K562 (cell line): Measurements from ENCODE around the gene FRMD4A. TPM values are rescaled to one million over a fixed set of nuclear protein-coding genes. Genes with fewer than 3 reads are reported as not detected.
A peak's percentile ranks its signal among the peaks of the same experiment; 100 is the strongest.

Experiments used
- ATAC-seq: fragments of 200-7000 bp; cut with Tn5 transposase; 3 replicates; pipeline ENCODE4 v1.9.1; 2020; ENCODE audit warnings: moderate library complexity
- BruUV-seq: library from RNA; stranded (reverse); fragments of 400-500 nt; replicated peaks from 2 replicates; lab custom pipeline; 2021; lab: Mats Ljungman, UMichigan
- CTCF ChIA-PET: fragments of 300-600 bp; formaldehyde crosslinking; extraction: SDS; loops from one replicate; lab custom pipeline; 2021; ENCODE audit warnings: low intra/inter-chr PET ratio; lab: Yijun Ruan, JAX
- POLR2A ChIA-PET: fragments of 300-600, 350-650 bp; sonication (Branson Sonifier 250); formaldehyde crosslinking; extraction: SDS; loops from one replicate; lab custom pipeline; 2021; ENCODE audit warnings: antibody characterized with exemption, inconsistent platforms; lab: Yijun Ruan, JAX
- DNase-seq, 4 experiments: peaks; one replicate each; pipeline versions ENCODE4 v3.0.0 to v3.0.0-alpha.2; 2011 to 2018; ENCODE audit warnings: low spot score in 3 of 4, mixed read lengths in 3 of 4; ENCODE audit errors: extremely low read depth in 1 of 4
- FAIRE-seq: peaks from 2 replicates; lab custom pipeline; 2011; peaks lifted over from hg19 to GRCh38; lab: Jason Lieb, UNC
- H2AFZ ChIP-seq: 2 replicates; pipeline ENCODE4 v1.6.0; 2011; ENCODE audit warnings: low read depth, low read length, control low read depth, inconsistent platforms
- H3K27ac ChIP-seq: fragments of 200-600 bp; 3 replicates; pipeline ENCODE4 v1.8.0; 2011; ENCODE audit warnings: low read depth, mild to moderate bottlenecking, control low read depth, inconsistent platforms, low read length, moderate library complexity, mixed read lengths; ENCODE audit errors: extremely low read depth
- H3K27me3 ChIP-seq, 2 experiments: fragments of 300-600 bp in 1 of 2; 2 replicates in 1 of 2; 3 replicates in 1 of 2; pipeline versions ENCODE4 v1.6.0 to v1.8.0; 2011; ENCODE audit warnings: inconsistent platforms in 2 of 2, low read length in 2 of 2, mild to moderate bottlenecking in 1 of 2, mixed read lengths in 1 of 2, moderate library complexity in 1 of 2; ENCODE audit not compliant: control insufficient read depth in 2 of 2, insufficient read depth in 2 of 2
- H3K36me3 ChIP-seq: fragments of 300-600 bp; 3 replicates; pipeline ENCODE4 v1.8.0; 2011; ENCODE audit warnings: mild to moderate bottlenecking, low read length, inconsistent platforms; ENCODE audit not compliant: control insufficient read depth, insufficient read depth
- H3K4me1 ChIP-seq, 2 experiments: fragments of 200-600 bp in 1 of 2; replicated peaks in 1 of 2; 2 replicates in 1 of 2; 3 replicates in 1 of 2; pipeline versions ENCODE4 v1.5.1 to v1.8.0; 2011; ENCODE audit warnings: inconsistent platforms in 2 of 2, low read length in 2 of 2, mild to moderate bottlenecking in 1 of 2, mixed read lengths in 1 of 2, moderate library complexity in 1 of 2; ENCODE audit not compliant: control insufficient read depth in 2 of 2, insufficient read depth in 2 of 2
- H3K4me2 ChIP-seq: 2 replicates; pipeline ENCODE4 v1.6.1; 2011; ENCODE audit warnings: low read length, control low read depth, inconsistent platforms, mixed read lengths; ENCODE audit not compliant: insufficient read depth
- H3K4me3 ChIP-seq: fragments of 200-600 bp; sonication (generic), shearing (Covaris generic); 2 replicates; pipeline ENCODE4 v1.5.1; 2016; ENCODE audit warnings: control low read depth, inconsistent platforms
- H3K79me2 ChIP-seq: fragments of 200-600 bp; 3 replicates; pipeline ENCODE4 v1.8.0; 2011; ENCODE audit warnings: low read length, inconsistent platforms; ENCODE audit not compliant: control insufficient read depth, insufficient read depth
- H3K9ac ChIP-seq, 2 experiments: 2 replicates each; pipeline versions ENCODE4 v1.6.0 to v1.6.1; 2011; ENCODE audit warnings: low read depth in 2 of 2, low read length in 2 of 2, control low read depth in 1 of 2, inconsistent platforms in 1 of 2, mild to moderate bottlenecking in 1 of 2, mixed read lengths in 1 of 2; ENCODE audit not compliant: insufficient read depth in 1 of 2
- H3K9me1 ChIP-seq: one replicate; pipeline ENCODE4 v1.6.0; 2011; ENCODE audit warnings: inconsistent platforms, mild to moderate bottlenecking, low read length, moderate library complexity; ENCODE audit not compliant: control insufficient read depth, insufficient read depth
- H3K9me3 ChIP-seq: replicated peaks from 2 replicates; pipeline ENCODE4 v1.5.1; 2011; ENCODE audit warnings: low read depth, low read length, inconsistent platforms; ENCODE audit not compliant: control insufficient read depth, insufficient read depth
- H4K20me1 ChIP-seq: replicated peaks from 2 replicates; pipeline ENCODE4 v1.6.1; 2011; ENCODE audit warnings: low read length, inconsistent platforms, mixed read lengths; ENCODE audit not compliant: control insufficient read depth, insufficient read depth
- CBX5 ChIP-seq: IDR thresholded peaks from 2 replicates; pipeline ENCODE4 v1.6.1; 2014; ENCODE audit warnings: low read depth, borderline replicate concordance
- CREB3 ChIP-seq: fragments of 450-650 bp; conservative IDR thresholded peaks from 2 replicates; pipeline ENCODE4 v1.6.1; 2016; ENCODE audit warnings: missing genetic modification characterization, low read depth, mild to moderate bottlenecking, missing compliant biosample characterization, moderate library complexity
- DACH1 ChIP-seq: fragments of 450-650 bp; IDR thresholded peaks from 2 replicates; pipeline ENCODE4 v1.6.1; 2018; ENCODE audit not compliant: partially characterized antibody
- E2F5 ChIP-seq: sonication (generic); formaldehyde crosslinking; IDR thresholded peaks from 2 replicates; pipeline ENCODE4 v1.8.0; 2022; ENCODE audit warnings: mild to moderate bottlenecking, missing genetic modification reagents
- E2F6 ChIP-seq, 2 experiments: IDR thresholded peaks; 2 replicates each; pipeline ENCODE4 v1.6.1; 2011; ENCODE audit warnings: borderline replicate concordance in 1 of 2, control low read depth in 1 of 2, low read depth in 1 of 2, low read length in 1 of 2, mild to moderate bottlenecking in 1 of 2, mixed read lengths in 1 of 2, moderate library complexity in 1 of 2; ENCODE audit not compliant: insufficient read depth in 1 of 2, insufficient read length in 1 of 2, poor library complexity in 1 of 2, severe bottlenecking in 1 of 2; ENCODE audit errors: extremely low read depth in 1 of 2
- HDGF ChIP-seq: fragments of 450-650 bp; IDR thresholded peaks from 2 replicates; pipeline ENCODE4 v1.6.1; 2016
- IRF2 ChIP-seq: sonication (generic); formaldehyde crosslinking; IDR thresholded peaks from 2 replicates; pipeline ENCODE4 v1.8.1; 2022; ENCODE audit warnings: mild to moderate bottlenecking, missing genetic modification reagents
- MNT ChIP-seq, 2 experiments: fragments of 450-650 bp; conservative IDR thresholded peaks; 2 replicates each; pipeline ENCODE4 v1.6.1; 2017; ENCODE audit warnings: mild to moderate bottlenecking in 2 of 2, moderate library complexity in 2 of 2
- RBM22 ChIP-seq: fragments of 200-400 bp; formaldehyde crosslinking; IDR thresholded peaks from 2 replicates; pipeline ENCODE4 v1.6.1; 2018; ENCODE audit warnings: low read length, low read depth; ENCODE audit not compliant: poor library complexity, severe bottlenecking
- TFAP4 ChIP-seq: sonication (generic); formaldehyde crosslinking; IDR thresholded peaks from 2 replicates; pipeline ENCODE4 v1.8.0; 2022; ENCODE audit warnings: missing genetic modification reagents, mild to moderate bottlenecking, moderate library complexity, borderline replicate concordance
- ZFP1 ChIP-seq: fragments of 450-650 bp; formaldehyde crosslinking; IDR thresholded peaks from 2 replicates; pipeline ENCODE4 v1.4.0; 2020; ENCODE audit warnings: mild to moderate bottlenecking, mixed read lengths
- ZFP30 ChIP-seq: fragments of 250-450 bp; sonication (Bioruptor Pico); IDR thresholded peaks from 2 replicates; pipeline ENCODE4 v1.8.0; 2022; ENCODE audit warnings: moderate library complexity, mild to moderate bottlenecking, inconsistent platforms, borderline replicate concordance
- ZNF146 ChIP-seq: IDR thresholded peaks from one replicate; pipeline ENCODE4 v1.6.1; 2018; ENCODE audit warnings: missing compliant biosample characterization; ENCODE audit not compliant: unreplicated experiment
- ZNF79 ChIP-seq: fragments of 250-450 bp; sonication (Bioruptor Pico); IDR thresholded peaks from 2 replicates; pipeline ENCODE4 v1.4.0; 2020; ENCODE audit warnings: low read depth, mild to moderate bottlenecking, moderate library complexity
- WGBS: fragments of 100-300 bp; shearing (Covaris generic); methylation state at CpG from one replicate; pipeline ENCODE4 v1.1.6; 2016; ENCODE audit warnings: low coverage, mixed read lengths; ENCODE audit not compliant: insufficient coverage; ENCODE audit errors: missing lambda C conversion rate; 5-methylcytosine and 5-hydroxymethylcytosine counted together
- in situ Hi-C: fragments of 300-500 bp; cut with MboI; formaldehyde crosslinking; loops from 4 replicates; pipeline ENCODE4 v1.15.0; 2018; ENCODE audit warnings: inconsistent platforms, mixed read lengths
- intact Hi-C: fragments of 100-400 bp; cut with micrococcal nuclease; formaldehyde crosslinking; loops from 2 replicates; pipeline ENCODE4 v1.14.2; 2022
- polyA plus RNA-seq, 8 experiments: library from polyadenylated mRNA; depleted of rRNA in 4 of 8; stranded (reverse) in 5 of 8; unstranded in 3 of 8; fragments of >200 nt; fragmentation: Nextera tagmentation in 2 of 8; fragmentation: Illumina TruSeq in 1 of 8; extraction: Ambion mirVana in 2 of 8; extraction: Trizol in 1 of 8; gene quantifications; 2 replicates each; pipeline versions ENCODE4 v1.2.1 to v1.2.3, GENCODE V29; 2011 to 2014; ENCODE audit warnings: inconsistent platforms in 1 of 8, missing spikeins in 1 of 8
- total RNA-seq, 7 experiments: library from RNA; depleted of rRNA in 6 of 7; stranded (reverse); fragments of >200 nt in 6 of 7; fragmentation: Illumina TruSeq in 2 of 7; extraction: Trizol in 2 of 7; gene quantifications; 2 replicates each; pipeline versions ENCODE4 v1.2.1 to v1.2.3, GENCODE V29; 2011 to 2021; ENCODE audit warnings: low replicate concordance in 1 of 7

The FRMD4A gene
- total and polyA plus RNA-seq, 9 of the 15 experiments (the other 6 are each of a cell fraction or from before 2014, with no cell fraction given): 0.80 to 5.2 (median 3.0) TPM

- no peak for TF ChIP-seq MNT (conservative IDR thresholded peaks at IDR 0.05)
These were observed 644.8 kb downstream of the FRMD4A start (continued) for GRCh38 chr10:13685885-13686284.

GRCh38 chr10:13684806-13685482, 645.8 kb downstream of the FRMD4A start:
- intact Hi-C loops: no loop called here
- 27% methylated on average over 4 of the region's 6 CpGs for WGBS
- TF ChIP-seq IRF2 (CRISPR knock-in tag) (no peak), E2F6 (IDR thresholded peaks at IDR 0.05; ENCODE audit: borderline replicate concordance in 1 of 2, extremely low read depth in 1 of 2, insufficient read depth in 1 of 2, insufficient read length in 1 of 2, low read depth in 1 of 2, low read length in 1 of 2, poor library complexity in 1 of 2, severe bottlenecking in 1 of 2) (no peak), HDGF (no peak), ZFP30 (no peak), TFAP4 (no peak), E2F5 (CRISPR knock-in tag) (no peak), DACH1 (no peak), ZNF79 (no peak), ZFP1 (CRISPR knock-in tag) (no peak), CREB3 (no peak), RBM22 (no peak), ZNF146 (CRISPR knock-in tag) (no peak), CBX5 (no peak)

More at GRCh38 chr10:13684806-13685482, 645.8 kb downstream of the FRMD4A start:
- Histone ChIP-seq H3K79me2 (no peaks in the 10 kb centered on the region), H2AFZ (no peak overlapping the region), H3K9ac (no peak overlapping the region), H3K27ac (no peak overlapping the region), H3K9me3 (no peaks in the 10 kb centered on the region), H4K20me1 (no peaks in the 10 kb centered on the region), H3K27me3 (no peaks in the 10 kb centered on the region), H3K9me1 (no peaks in the 10 kb centered on the region), H3K4me3 (no peak overlapping the region), H3K36me3 (no peaks in the 10 kb centered on the region), H3K4me1 (no peaks in the 10 kb centered on the region), H3K4me2 (no peak overlapping the region)
- ChIA-PET CTCF (no interaction called here), POLR2A (interaction anchor here (1.5 kb wide), 1 partner anchor 13 kb away, joined by 3 read pairs; no protein-coding TSS in a partner anchor)
- DNase-seq (no peak), ATAC-seq (no peak), FAIRE-seq (peak; percentile 29)
- in situ Hi-C loops: no loop called here
- BruUV-seq: no TSS peak
